Gastrocnemius medialis (tissue), 4 donors: ENCODE results near the gene FNIP2.

ENCODE experiments used
- CTCF ChIP-seq, 5 experiments: fragments of 450-650 bp in 3 of 5; fragments of 200-600 bp in 2 of 5; sonication (generic) in 2 of 5; IDR thresholded peaks in 4 of 5; conservative IDR thresholded peaks in 1 of 5; 1 replicate in 4 of 5; 2 replicates in 1 of 5; pipeline ENCODE4 v1.5.1; 2016 to 2019; ENCODE audit warnings: antibody characterized with exemption in 5 of 5, mild to moderate bottlenecking in 3 of 5, moderate library complexity in 3 of 5
- POLR2A ChIP-seq, 2 donors: fragments of 450-650 bp; IDR thresholded peaks; one replicate each; pipeline ENCODE4 v1.6.1; 2017; ENCODE audit warnings: antibody characterized with exemption in 2 of 2, mild to moderate bottlenecking in 2 of 2, moderate library complexity in 2 of 2

DNA sequence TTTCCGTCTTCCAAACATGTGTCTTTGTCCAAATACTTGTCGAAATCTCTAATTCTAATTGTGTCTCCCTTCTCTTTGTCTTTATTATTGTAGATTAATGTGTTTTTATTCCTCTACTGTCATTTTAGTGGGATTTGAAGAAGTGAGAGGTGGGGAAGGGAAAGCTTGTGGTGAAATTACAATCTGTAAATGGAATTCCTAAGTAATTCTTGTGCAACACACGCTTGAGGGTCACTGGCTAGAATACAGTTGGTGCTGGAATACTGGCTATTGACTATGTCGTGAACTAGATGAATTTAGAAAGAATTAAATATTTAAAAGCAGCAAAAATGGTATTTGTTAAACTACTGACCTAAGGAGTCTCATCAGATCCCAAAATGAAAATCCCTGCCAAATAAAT, 10.7 kb upstream of the FNIP2 start:
- TF ChIP-seq CTCF (IDR thresholded peaks at IDR 0.05 in 4 of 5, conservative IDR thresholded peaks at IDR 0.05 in 1 of 5) (no peak), POLR2A (IDR thresholded peaks at IDR 0.05) (no peak)
